SK-N-SH (cell line): Measurements from ENCODE around the gene HIBADH.

Experiments
- EP300 ChIP-seq, 2 experiments: IDR thresholded peaks; 2 replicates each; pipeline versions ENCODE4 v1.4.0 to v1.6.1; 2012; ENCODE audit warnings: borderline replicate concordance in 1 of 2, low read depth in 1 of 2, low read length in 1 of 2
- EZH2phosphoT487 ChIP-seq: fragments of 200-600 bp; sonication (generic); IDR thresholded peaks from 2 replicates; pipeline ENCODE4 v1.6.1; 2017; ENCODE audit warnings: low read depth, mixed run types, mild to moderate bottlenecking, antibody characterized with exemption, moderate library complexity, borderline replicate concordance
- GABPA ChIP-seq: IDR thresholded peaks from 2 replicates; pipeline ENCODE4 v1.4.0; 2012; ENCODE audit warnings: low read depth, mild to moderate bottlenecking
- JUND ChIP-seq: IDR thresholded peaks from 2 replicates; pipeline ENCODE4 v1.4.0; 2012
- NFIC ChIP-seq: IDR thresholded peaks from 2 replicates; pipeline ENCODE4 v1.4.0; 2012; ENCODE audit warnings: borderline replicate concordance
- POLR2AphosphoS5 ChIP-seq: IDR thresholded peaks from 2 replicates; pipeline ENCODE4 v1.6.1; 2012; ENCODE audit warnings: low read depth, low read length
- RAD21 ChIP-seq: IDR thresholded peaks from 2 replicates; pipeline ENCODE4 v1.6.1; 2012; ENCODE audit warnings: mild to moderate bottlenecking, low read length
- RCOR1 ChIP-seq: fragments of 150-350 bp; IDR thresholded peaks from 2 replicates; pipeline ENCODE4 v1.6.1; 2017; ENCODE audit warnings: antibody characterized with exemption, low read length
- RFX5 ChIP-seq: IDR thresholded peaks from 2 replicates; pipeline ENCODE4 v1.6.1; 2012; ENCODE audit warnings: mild to moderate bottlenecking, improper control_type of control experiment, low read length
- SMC3 ChIP-seq: IDR thresholded peaks from 2 replicates; pipeline ENCODE4 v1.6.1; 2012; ENCODE audit warnings: low read depth, low read length, improper control_type of control experiment
- TAF1 ChIP-seq: IDR thresholded peaks from 2 replicates; pipeline ENCODE4 v1.6.1; 2012; ENCODE audit warnings: low read depth, mild to moderate bottlenecking, low read length, moderate library complexity, borderline replicate concordance
- TF ChIP-seq, protein P1 (sequence below): fragments of 200-600 bp; sonication (generic); IDR thresholded peaks from 2 replicates; pipeline ENCODE4 v1.6.1; 2017; ENCODE audit warnings: antibody characterized with exemption, mild to moderate bottlenecking, moderate library complexity
- TF ChIP-seq, protein P2 (sequence below): IDR thresholded peaks from 2 replicates; pipeline ENCODE4 v1.6.1; 2012; ENCODE audit warnings: mild to moderate bottlenecking, low read depth, low read length, moderate library complexity

DNA sequence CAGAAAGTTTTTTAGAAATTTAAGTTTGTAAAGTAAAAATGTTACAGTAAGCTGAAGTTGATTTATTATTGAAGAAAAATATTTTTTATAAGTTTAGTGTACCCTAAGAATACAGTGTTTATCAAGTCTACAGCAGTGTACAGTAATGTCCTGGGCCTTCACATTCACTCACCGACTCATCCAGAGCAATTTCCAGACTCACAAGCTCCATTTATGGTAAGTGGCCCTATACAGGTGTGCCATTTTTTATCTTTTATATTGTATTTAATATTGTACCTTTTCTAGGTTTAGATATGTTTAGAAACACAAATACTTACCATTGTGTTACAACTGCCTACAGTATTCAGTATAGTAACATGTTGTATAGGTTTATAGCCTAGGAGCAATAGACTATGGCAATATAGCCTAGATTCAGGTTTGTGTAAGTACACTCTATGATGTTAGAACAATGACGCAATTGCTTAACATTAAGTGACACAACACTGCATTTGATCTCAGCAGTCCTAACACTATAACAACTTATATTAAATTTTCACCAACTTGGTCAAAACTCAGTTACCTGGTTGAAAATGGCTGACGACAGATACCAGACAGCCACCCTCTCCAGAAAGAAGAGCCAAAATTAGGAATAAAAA lies 45.7 kb downstream of the HIBADH start:
- no peak for TF ChIP-seq RAD21
- no peak for TF ChIP-seq EZH2phosphoT487
- no peak for TF ChIP-seq RCOR1
- no peak for TF ChIP-seq GABPA
- TF ChIP-seq, protein P1, sequence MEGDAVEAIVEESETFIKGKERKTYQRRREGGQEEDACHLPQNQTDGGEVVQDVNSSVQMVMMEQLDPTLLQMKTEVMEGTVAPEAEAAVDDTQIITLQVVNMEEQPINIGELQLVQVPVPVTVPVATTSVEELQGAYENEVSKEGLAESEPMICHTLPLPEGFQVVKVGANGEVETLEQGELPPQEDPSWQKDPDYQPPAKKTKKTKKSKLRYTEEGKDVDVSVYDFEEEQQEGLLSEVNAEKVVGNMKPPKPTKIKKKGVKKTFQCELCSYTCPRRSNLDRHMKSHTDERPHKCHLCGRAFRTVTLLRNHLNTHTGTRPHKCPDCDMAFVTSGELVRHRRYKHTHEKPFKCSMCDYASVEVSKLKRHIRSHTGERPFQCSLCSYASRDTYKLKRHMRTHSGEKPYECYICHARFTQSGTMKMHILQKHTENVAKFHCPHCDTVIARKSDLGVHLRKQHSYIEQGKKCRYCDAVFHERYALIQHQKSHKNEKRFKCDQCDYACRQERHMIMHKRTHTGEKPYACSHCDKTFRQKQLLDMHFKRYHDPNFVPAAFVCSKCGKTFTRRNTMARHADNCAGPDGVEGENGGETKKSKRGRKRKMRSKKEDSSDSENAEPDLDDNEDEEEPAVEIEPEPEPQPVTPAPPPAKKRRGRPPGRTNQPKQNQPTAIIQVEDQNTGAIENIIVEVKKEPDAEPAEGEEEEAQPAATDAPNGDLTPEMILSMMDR = no peak
- no peak for TF ChIP-seq TAF1
- no peak for TF ChIP-seq POLR2AphosphoS5
- no peak for TF ChIP-seq RFX5
- no peak for TF ChIP-seq EP300 (IDR thresholded peaks at IDR 0.05; ENCODE audit: borderline replicate concordance in 1 of 2, low read depth in 1 of 2, low read length in 1 of 2)
- TF ChIP-seq SMC3 = no peak
- TF ChIP-seq, protein P2, sequence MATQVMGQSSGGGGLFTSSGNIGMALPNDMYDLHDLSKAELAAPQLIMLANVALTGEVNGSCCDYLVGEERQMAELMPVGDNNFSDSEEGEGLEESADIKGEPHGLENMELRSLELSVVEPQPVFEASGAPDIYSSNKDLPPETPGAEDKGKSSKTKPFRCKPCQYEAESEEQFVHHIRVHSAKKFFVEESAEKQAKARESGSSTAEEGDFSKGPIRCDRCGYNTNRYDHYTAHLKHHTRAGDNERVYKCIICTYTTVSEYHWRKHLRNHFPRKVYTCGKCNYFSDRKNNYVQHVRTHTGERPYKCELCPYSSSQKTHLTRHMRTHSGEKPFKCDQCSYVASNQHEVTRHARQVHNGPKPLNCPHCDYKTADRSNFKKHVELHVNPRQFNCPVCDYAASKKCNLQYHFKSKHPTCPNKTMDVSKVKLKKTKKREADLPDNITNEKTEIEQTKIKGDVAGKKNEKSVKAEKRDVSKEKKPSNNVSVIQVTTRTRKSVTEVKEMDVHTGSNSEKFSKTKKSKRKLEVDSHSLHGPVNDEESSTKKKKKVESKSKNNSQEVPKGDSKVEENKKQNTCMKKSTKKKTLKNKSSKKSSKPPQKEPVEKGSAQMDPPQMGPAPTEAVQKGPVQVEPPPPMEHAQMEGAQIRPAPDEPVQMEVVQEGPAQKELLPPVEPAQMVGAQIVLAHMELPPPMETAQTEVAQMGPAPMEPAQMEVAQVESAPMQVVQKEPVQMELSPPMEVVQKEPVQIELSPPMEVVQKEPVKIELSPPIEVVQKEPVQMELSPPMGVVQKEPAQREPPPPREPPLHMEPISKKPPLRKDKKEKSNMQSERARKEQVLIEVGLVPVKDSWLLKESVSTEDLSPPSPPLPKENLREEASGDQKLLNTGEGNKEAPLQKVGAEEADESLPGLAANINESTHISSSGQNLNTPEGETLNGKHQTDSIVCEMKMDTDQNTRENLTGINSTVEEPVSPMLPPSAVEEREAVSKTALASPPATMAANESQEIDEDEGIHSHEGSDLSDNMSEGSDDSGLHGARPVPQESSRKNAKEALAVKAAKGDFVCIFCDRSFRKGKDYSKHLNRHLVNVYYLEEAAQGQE = no peak
- TF ChIP-seq JUND = no peak
- no peak for TF ChIP-seq NFIC
